IPS-NIHi7 (cell line): ENCODE data around the gene FAM217B.

ENCODE experiments used
- DNase-seq: peaks from one replicate; pipeline ENCODE4 v3.0.0; 2012; ENCODE audit warnings: mixed read lengths; ENCODE audit errors: extremely low spot score

Gene FAM217B

GRCh38 chr20:59976156-59976782, 36.1 kb downstream of the FAM217B start:
- no peak for DNase-seq

- DNase-seq = no peak
Measured at GRCh38 chr20:59977086-59977485, 36.9 kb downstream of the FAM217B start.

GRCh38 chr20:59983076-59983475, 42.9 kb downstream of the FAM217B start:
- no peak for DNase-seq

GRCh38 chr20:59984541-59984940, 44.4 kb downstream of the FAM217B start:
- DNase-seq = no peak

- no peak for DNase-seq
Measured at GRCh38 chr20:59985164-59985563, 45.0 kb downstream of the FAM217B start.

GRCh38 chr20:59985864-59986263, 45.7 kb downstream of the FAM217B start:
- DNase-seq = peak; percentile 26

GRCh38 chr20:59987135-59987534, 46.9 kb downstream of the FAM217B start:
- no peak for DNase-seq

GRCh38 chr20:59988141-59988540, 48.0 kb downstream of the FAM217B start:
- no peak for DNase-seq

GRCh38 chr20:59992526-59993084, 52.4 kb downstream of the FAM217B start:
- no peak for DNase-seq

- peak; percentile 31 for DNase-seq
Measured at GRCh38 chr20:59993736-59994430, 53.7 kb downstream of the FAM217B start.

GRCh38 chr20:59994697-59995122, 54.5 kb downstream of the FAM217B start:
- peak; percentile 95 for DNase-seq

- no peak for DNase-seq
Measured at GRCh38 chr20:59996108-59996507, 55.9 kb downstream of the FAM217B start.

- no peak for DNase-seq
Measured at GRCh38 chr20:59997896-59998295, 57.7 kb downstream of the FAM217B start.
